HUES64 (cell line): ENCODE data around the gene USP17L20. TPM values are rescaled to one million over a fixed set of nuclear protein-coding genes. Genes with fewer than 3 reads are reported as not detected.
"Not testable (repeated sequence)": the region's sequence is repeated elsewhere in the genome, so short reads cannot be mapped to it uniquely, and the experiment has no call there.

Experiments
- H3K27ac ChIP-seq: 2 replicates; pipeline ENCODE4 v1.7.0; 2013; ENCODE audit warnings: low read depth, low read length, inconsistent platforms
- H3K27me3 ChIP-seq: 2 replicates; pipeline ENCODE4 v1.6.1; 2013; ENCODE audit warnings: mild to moderate bottlenecking, low read length; ENCODE audit not compliant: insufficient read depth
- H3K36me3 ChIP-seq: 2 replicates; pipeline ENCODE4 v1.6.1; 2013; ENCODE audit warnings: mild to moderate bottlenecking, low read length; ENCODE audit not compliant: insufficient read depth
- H3K4me1 ChIP-seq: 2 replicates; pipeline ENCODE4 v1.6.1; 2013; ENCODE audit warnings: mild to moderate bottlenecking, low read length, moderate library complexity; ENCODE audit not compliant: insufficient read depth
- H3K4me3 ChIP-seq: 2 replicates; pipeline ENCODE4 v1.5.1; 2013; ENCODE audit warnings: mild to moderate bottlenecking, low read length, moderate library complexity
- H3K9ac ChIP-seq: 2 replicates; pipeline ENCODE4 v1.6.1; 2013; ENCODE audit warnings: mild to moderate bottlenecking, low read depth, low read length
- H3K9me3 ChIP-seq: 2 replicates; pipeline ENCODE4 v1.6.1; 2013; ENCODE audit warnings: low read depth, low read length; ENCODE audit not compliant: insufficient read depth
- WGBS: fragments of 150-250, 120-280 bp; methylation state at CpG from one replicate; pipeline ENCODE4 v1.1.7; 2013; ENCODE audit warnings: missing lambda C conversion rate; 5-methylcytosine and 5-hydroxymethylcytosine counted together
- polyA plus RNA-seq, 2 experiments: library from polyadenylated mRNA; stranded (reverse); fragments of 50-300 nt; gene quantifications; one replicate each; pipeline ENCODE4 v1.2.3, GENCODE V29; 2013

USP17L20 gene, protein sequence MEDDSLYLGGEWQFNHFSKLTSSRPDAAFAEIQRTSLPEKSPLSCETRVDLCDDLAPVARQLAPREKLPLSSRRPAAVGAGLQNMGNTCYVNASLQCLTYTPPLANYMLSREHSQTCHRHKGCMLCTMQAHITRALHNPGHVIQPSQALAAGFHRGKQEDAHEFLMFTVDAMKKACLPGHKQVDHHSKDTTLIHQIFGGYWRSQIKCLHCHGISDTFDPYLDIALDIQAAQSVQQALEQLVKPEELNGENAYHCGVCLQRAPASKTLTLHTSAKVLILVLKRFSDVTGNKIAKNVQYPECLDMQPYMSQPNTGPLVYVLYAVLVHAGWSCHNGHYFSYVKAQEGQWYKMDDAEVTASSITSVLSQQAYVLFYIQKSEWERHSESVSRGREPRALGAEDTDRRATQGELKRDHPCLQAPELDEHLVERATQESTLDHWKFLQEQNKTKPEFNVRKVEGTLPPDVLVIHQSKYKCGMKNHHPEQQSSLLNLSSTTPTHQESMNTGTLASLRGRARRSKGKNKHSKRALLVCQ
- not detected for polyA plus RNA-seq (2013, experiment 1 of 2)
- not detected for polyA plus RNA-seq (2013, experiment 2 of 2)

GRCh38 chr4:9257824-9258223 lies at the start of gene USP17L20:
Gene USP17L20 (plus strand): TSS chr4:9258124. CDS start chr4:9258124, 0 bp downstream.
- H3K36me3 ChIP-seq, H3K27me3 ChIP-seq, H3K9ac ChIP-seq, H3K4me3 ChIP-seq, H3K27ac ChIP-seq, H3K9me3 ChIP-seq, H3K4me1 ChIP-seq: not testable (repeated sequence)
- WGBS = no CpG with 5 or more reads among the region's 15 CpGs

DNA sequence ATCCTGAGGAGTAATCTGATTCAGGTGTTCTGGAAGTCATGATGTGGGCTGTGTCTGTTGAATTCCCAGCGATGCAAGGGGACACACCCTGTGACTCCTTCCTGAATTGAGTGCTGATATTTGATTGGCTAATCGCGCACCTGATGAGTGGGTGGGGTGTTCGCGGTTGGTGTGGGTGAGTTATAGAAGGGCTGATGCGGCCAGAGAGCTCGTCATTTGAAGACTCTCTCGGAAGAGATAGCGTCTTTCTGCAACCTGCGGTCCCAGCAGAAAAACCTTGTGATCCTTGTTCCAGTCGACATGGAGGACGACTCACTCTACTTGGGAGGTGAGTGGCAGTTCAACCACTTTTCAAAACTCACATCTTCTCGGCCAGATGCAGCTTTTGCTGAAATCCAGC lies 47.6 kb upstream of the USP17L20 start, which contains the start of gene USP17L10:
Gene USP17L10, plus strand, starts transcription at position 301 of the 400 bp plus-strand sequence. Its CDS starts 0 bp downstream, at position 301.
- H3K9me3 ChIP-seq, H3K9ac ChIP-seq, H3K4me1 ChIP-seq, H3K4me3 ChIP-seq, H3K36me3 ChIP-seq, H3K27me3 ChIP-seq, H3K27ac ChIP-seq: not testable (repeated sequence)
- WGBS = no CpG with 5 or more reads among the region's 13 CpGs

- not testable (repeated sequence) for H3K27me3 ChIP-seq, H3K4me3 ChIP-seq, H3K4me1 ChIP-seq, H3K9ac ChIP-seq, H3K36me3 ChIP-seq, H3K9me3 ChIP-seq, H3K27ac ChIP-seq
- WGBS = 90% methylated on average over 5 of the region's 14 CpGs
Measured at GRCh38 chr4:9214701-9215100, 43.2 kb upstream of the USP17L20 start.

DNA sequence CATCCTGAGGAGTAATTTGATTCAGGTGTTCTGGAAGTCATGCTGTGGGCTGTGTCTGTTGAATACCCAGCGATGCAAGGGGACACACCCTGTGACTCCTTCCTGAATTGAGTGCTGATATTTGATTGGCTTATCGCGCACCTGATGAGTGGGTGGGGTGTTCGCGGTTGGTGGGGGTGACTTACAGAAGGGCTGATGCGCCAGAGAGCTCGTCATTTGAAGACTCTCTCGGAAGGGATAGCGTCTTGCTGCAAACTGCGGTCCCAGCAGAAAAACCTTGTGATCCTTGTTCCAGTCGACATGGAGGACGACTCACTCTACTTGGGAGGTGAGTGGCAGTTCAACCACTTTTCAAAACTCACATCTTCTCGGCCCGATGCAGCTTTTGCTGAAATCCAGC lies 42.8 kb upstream of the USP17L20 start, which contains the start of gene USP17L11:
Gene USP17L11, plus strand, starts transcription at position 301 of the 400 bp plus-strand sequence. Its CDS starts 0 bp downstream, at position 301.
- not testable (repeated sequence) for H3K4me3 ChIP-seq, H3K4me1 ChIP-seq, H3K9me3 ChIP-seq, H3K36me3 ChIP-seq, H3K27me3 ChIP-seq, H3K27ac ChIP-seq, H3K9ac ChIP-seq
- WGBS = no CpG with 5 or more reads among the region's 14 CpGs

GRCh38 chr4:9219852-9220251 lies 38.1 kb upstream of the USP17L20 start, which contains the start of gene USP17L12:
Gene USP17L12 (plus strand): TSS chr4:9220152. CDS start chr4:9220152, 0 bp downstream.
- no CpG with 5 or more reads among the region's 13 CpGs for WGBS
- H3K27me3 ChIP-seq, H3K4me3 ChIP-seq, H3K36me3 ChIP-seq, H3K9ac ChIP-seq, H3K9me3 ChIP-seq, H3K27ac ChIP-seq, H3K4me1 ChIP-seq: not testable (repeated sequence)

GRCh38 chr4:9224596-9224995 lies 33.3 kb upstream of the USP17L20 start, which contains the start of gene USP17L13:
Gene USP17L13 (plus strand): TSS chr4:9224896. CDS start chr4:9224896, 0 bp downstream.
- H3K9ac ChIP-seq = not testable (repeated sequence)
- no CpG with 5 or more reads among the region's 14 CpGs for WGBS

GRCh38 chr4:9230249-9230648 lies 27.7 kb upstream of the USP17L20 start:
- H3K27me3 ChIP-seq, H3K9ac ChIP-seq, H3K4me1 ChIP-seq, H3K27ac ChIP-seq, H3K4me3 ChIP-seq, H3K9me3 ChIP-seq, H3K36me3 ChIP-seq: not testable (repeated sequence)
- WGBS = 92% methylated on average over 4 of the region's 8 CpGs

More at GRCh38 chr4:9224596-9224995, 33.3 kb upstream of the USP17L20 start, which contains the start of gene USP17L13:
- not testable (repeated sequence) for H3K27me3 ChIP-seq, H3K4me3 ChIP-seq, H3K27ac ChIP-seq, H3K9me3 ChIP-seq, H3K36me3 ChIP-seq, H3K4me1 ChIP-seq

DNA sequence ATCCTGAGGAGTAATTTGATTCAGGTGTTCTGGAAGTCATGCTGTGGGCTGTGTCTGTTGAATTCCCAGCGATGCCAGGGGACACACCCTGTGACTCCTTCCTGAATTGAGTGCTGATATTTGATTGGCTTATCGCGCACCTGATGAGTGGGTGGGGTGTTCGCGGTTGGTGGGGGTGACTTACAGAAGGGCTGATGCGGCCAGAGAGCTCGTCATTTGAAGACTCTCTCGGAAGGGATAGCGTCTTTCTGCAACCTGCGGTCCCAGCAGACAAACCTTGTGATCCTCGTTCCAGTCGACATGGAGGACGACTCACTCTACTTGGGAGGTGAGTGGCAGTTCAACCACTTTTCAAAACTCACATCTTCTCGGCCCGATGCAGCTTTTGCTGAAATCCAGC lies 23.8 kb upstream of the USP17L20 start, which contains the start of gene USP17L15:
Gene USP17L15, plus strand, starts transcription at position 301 of the 400 bp plus-strand sequence. Its CDS starts 0 bp downstream, at position 301.
- not testable (repeated sequence) for H3K4me3 ChIP-seq, H3K27me3 ChIP-seq, H3K9ac ChIP-seq, H3K36me3 ChIP-seq, H3K27ac ChIP-seq, H3K4me1 ChIP-seq, H3K9me3 ChIP-seq
- WGBS = no CpG with 5 or more reads among the region's 15 CpGs

- H3K9ac ChIP-seq, H3K27me3 ChIP-seq, H3K9me3 ChIP-seq, H3K27ac ChIP-seq, H3K36me3 ChIP-seq, H3K4me3 ChIP-seq, H3K4me1 ChIP-seq: not testable (repeated sequence)
- WGBS = no CpG with 5 or more reads among the region's 12 CpGs
Measured at GRCh38 chr4:9238461-9238860, 19.5 kb upstream of the USP17L20 start.

- H3K9ac ChIP-seq, H3K4me3 ChIP-seq, H3K4me1 ChIP-seq, H3K27ac ChIP-seq, H3K36me3 ChIP-seq, H3K27me3 ChIP-seq, H3K9me3 ChIP-seq: not testable (repeated sequence)
- WGBS = no CpG with 5 or more reads among the region's 14 CpGs
Measured at GRCh38 chr4:9243579-9243978, 14.3 kb upstream of the USP17L20 start, which contains the start of gene USP17L17. Gene USP17L17 (plus strand): TSS chr4:9243879. CDS start chr4:9243879, 0 bp downstream.

GRCh38 chr4:9247953-9248680 lies 9.8 kb upstream of the USP17L20 start, which contains the start of gene USP17L18:
Gene USP17L18 (plus strand): TSS chr4:9248630. CDS start chr4:9248630, 0 bp downstream.
- H3K4me3 ChIP-seq, H3K4me1 ChIP-seq, H3K9me3 ChIP-seq, H3K27ac ChIP-seq, H3K36me3 ChIP-seq, H3K27me3 ChIP-seq, H3K9ac ChIP-seq: not testable (repeated sequence)
- WGBS = 79% methylated on average over 9 of the region's 26 CpGs
